ENCODE measurements around the gene OSR1.

GRCh38 chr2:19331450-19331849 is 27.0 kb downstream of the OSR1 start:
- TF ChIP-seq CTCF (IDR thresholded peaks at IDR 0.05) (no peak), POLR2AphosphoS5 (IDR thresholded peaks at IDR 0.05; ENCODE audit: insufficient read depth in 1 of 2, low read depth in 1 of 2) (no peak), POLR2A (IDR thresholded peaks at IDR 0.05) (no peak)
